Activated CD4-positive, alpha-beta T cell treated with anti-CD3 and anti-CD28 coated beads for 24 hours (primary cell): ENCODE measurements around the gene ATP2A1.
"Not testable (repeated sequence)": the region's sequence is repeated elsewhere in the genome, so short reads cannot be mapped to it uniquely, and the experiment has no call there.

Experiments
- DNase-seq, 2 donors: peaks; one replicate each; pipeline ENCODE4 v3.0.0-alpha.2; 2020; ENCODE audit warnings: low read depth in 2 of 2

Gene ATP2A1

GRCh38 chr16:28935924-28936783, 57.9 kb downstream of the ATP2A1 start:
- DNase-seq: peak; percentile 76 to 82

GRCh38 chr16:28936784-28937155, 58.5 kb downstream of the ATP2A1 start:
- no peak for DNase-seq

DNA sequence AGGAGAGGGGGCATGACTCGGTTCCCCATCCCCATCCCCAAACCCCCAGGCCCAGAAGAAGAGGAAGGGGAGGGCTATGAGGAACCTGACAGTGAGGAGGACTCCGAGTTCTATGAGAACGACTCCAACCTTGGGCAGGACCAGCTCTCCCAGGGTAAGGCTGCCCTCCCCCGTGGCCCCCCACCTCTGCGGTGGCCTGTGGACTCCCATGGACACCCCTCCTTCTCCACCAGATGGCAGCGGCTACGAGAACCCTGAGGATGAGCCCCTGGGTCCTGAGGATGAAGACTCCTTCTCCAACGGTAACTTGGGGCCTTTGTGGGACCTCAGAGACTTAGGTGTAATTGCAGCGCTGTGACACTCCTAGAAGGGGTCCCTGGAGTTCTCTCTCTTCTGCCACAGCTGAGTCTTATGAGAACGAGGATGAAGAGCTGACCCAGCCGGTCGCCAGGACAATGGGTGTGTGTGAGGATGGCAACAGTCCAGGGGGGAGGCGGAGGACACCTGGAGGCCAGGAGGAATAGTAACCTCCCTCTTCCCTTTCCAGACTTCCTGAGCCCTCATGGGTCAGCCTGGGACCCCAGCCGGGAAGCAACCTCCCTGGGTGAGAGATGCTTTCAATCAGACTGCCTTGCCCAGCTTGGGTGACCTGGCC, 59.1 kb downstream of the ATP2A1 start:
- DNase-seq: no peak

DNA sequence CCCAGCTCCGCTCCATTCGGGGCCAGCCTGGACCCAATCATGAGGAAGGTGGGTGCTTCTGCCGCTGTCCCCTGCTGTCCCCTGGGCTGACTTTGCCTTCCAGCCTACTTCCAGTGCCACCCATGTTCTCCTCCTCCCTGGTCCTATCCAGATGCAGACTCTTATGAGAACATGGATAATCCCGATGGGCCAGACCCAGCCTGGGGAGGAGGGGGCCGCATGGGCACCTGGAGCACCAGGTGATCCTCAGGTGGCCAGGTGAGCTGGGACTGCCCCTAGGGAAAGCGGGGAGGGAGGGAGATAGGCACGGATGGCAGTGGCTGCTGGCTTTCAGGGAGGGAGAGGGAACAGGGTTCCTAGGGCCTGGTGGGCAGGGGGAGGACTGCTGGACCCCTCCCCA, 60.4 kb downstream of the ATP2A1 start:
- DNase-seq: no peak

DNA sequence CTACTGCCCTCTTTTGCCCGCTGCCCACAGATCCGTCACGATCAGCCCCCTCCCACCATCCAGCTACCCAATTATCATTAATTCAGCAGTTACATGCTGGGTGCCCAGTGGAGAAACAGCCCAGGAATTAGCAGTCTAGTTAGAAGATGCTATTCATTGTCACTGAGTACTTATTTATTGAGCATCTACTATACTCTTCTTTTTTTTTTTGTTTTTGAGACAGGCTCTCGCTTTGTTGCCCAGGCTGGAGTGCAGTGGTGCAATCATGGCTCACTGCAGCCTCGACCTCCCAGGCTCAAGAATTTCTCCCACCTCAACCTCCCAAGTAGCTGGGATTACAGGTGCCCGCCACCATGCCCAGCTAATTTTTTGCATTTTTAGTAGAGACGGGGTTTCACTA, 61.5 kb downstream of the ATP2A1 start:
- not testable (repeated sequence) for DNase-seq

- DNase-seq: no peak
These were observed 65.0 kb downstream of the ATP2A1 start for GRCh38 chr16:28943281-28943680.

- DNase-seq: no peak
These were observed 68.4 kb downstream of the ATP2A1 start for GRCh38 chr16:28946681-28947080.

DNA sequence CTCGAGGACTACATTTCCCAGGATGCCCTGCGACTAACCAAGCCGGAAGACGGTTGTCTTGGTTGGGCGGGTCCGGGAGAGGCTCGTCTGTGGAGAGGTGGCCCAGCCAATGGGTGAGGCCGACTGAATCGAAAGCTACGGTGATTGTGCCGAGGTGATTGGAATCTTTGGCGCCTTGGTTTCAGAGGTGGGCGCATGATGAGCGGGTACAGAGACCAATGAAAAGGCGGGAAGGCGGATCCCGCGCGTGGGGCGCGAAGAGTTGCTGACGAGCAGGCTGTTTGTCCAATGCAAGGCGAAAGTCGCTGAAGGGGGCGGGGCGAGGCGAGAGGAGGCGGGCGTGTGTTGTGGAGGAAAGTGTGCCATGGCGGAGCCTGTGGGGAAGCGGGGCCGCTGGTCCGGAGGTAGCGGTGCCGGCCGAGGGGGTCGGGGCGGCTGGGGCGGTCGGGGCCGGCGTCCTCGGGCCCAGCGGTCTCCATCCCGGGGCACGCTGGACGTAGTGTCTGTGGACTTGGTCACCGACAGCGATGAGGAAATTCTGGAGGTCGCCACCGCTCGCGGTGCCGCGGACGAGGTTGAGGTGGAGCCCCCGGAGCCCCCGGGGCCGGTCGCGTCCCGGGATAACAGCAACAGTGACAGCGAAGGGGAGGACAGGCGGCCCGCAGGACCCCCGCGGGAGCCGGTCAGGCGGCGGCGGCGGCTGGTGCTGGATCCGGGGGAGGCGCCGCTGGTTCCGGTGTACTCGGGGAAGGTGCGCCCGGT, 72.5 kb downstream of the ATP2A1 start, which contains the start of gene NFATC2IP:
NFATC2IP (plus strand) TSS at position 290 of the 762 bp plus-strand sequence; CDS start at position 365, 75 bp downstream.
- DNase-seq: peak; percentile 99 to 100

- no peak for DNase-seq
These were observed 73.2 kb downstream of the ATP2A1 start for GRCh38 chr16:28951410-28951943.
